Trophoblast cell (in vitro differentiated cells and primary cell): ENCODE measurements around the gene WNK1.

Experiments used
- DNase-seq, 2 donors: peaks; one replicate each; pipeline ENCODE4 v3.0.0-alpha.2; 2016
- H2AFZ ChIP-seq: 2 replicates; pipeline ENCODE4 v1.6.1; 2013; ENCODE audit warnings: low read length, moderate library complexity, mild to moderate bottlenecking; ENCODE audit not compliant: insufficient read depth, poor library complexity
- H2AK5ac ChIP-seq: 2 replicates; pipeline ENCODE4 v1.6.1; 2013; ENCODE audit warnings: mild to moderate bottlenecking, low read length
- H2BK120ac ChIP-seq: 2 replicates; pipeline ENCODE4 v1.6.1; 2013; ENCODE audit warnings: low read length, mild to moderate bottlenecking, moderate library complexity; ENCODE audit not compliant: insufficient read depth, poor library complexity
- H2BK12ac ChIP-seq: 2 replicates; pipeline ENCODE4 v1.6.1; 2013; ENCODE audit warnings: mild to moderate bottlenecking, low read length, moderate library complexity
- H2BK5ac ChIP-seq: 2 replicates; pipeline ENCODE4 v1.6.1; 2013; ENCODE audit warnings: low read length, low read depth, moderate library complexity, mild to moderate bottlenecking; ENCODE audit not compliant: poor library complexity
- H3K14ac ChIP-seq: 2 replicates; pipeline ENCODE4 v1.6.1; 2013; ENCODE audit warnings: mild to moderate bottlenecking, low read length
- H3K18ac ChIP-seq: 2 replicates; pipeline ENCODE4 v1.6.1; 2013; ENCODE audit warnings: mild to moderate bottlenecking, low read length
- H3K23ac ChIP-seq: 2 replicates; pipeline ENCODE4 v1.6.1; 2013; ENCODE audit warnings: low read length
- H3K27ac ChIP-seq: 2 replicates; pipeline ENCODE4 v1.5.1; 2013; ENCODE audit warnings: low read depth, mild to moderate bottlenecking, inconsistent platforms, low read length, moderate library complexity
- H3K27me3 ChIP-seq: 2 replicates; pipeline ENCODE4 v1.6.1; 2013; ENCODE audit warnings: inconsistent platforms, mild to moderate bottlenecking, low read length, moderate library complexity; ENCODE audit not compliant: insufficient read depth
- H3K36me3 ChIP-seq, 2 experiments: 1 replicate in 1 of 2; 2 replicates in 1 of 2; pipeline ENCODE4 v1.6.1; 2013; ENCODE audit warnings: low read length in 2 of 2, mild to moderate bottlenecking in 2 of 2, moderate library complexity in 1 of 2; ENCODE audit not compliant: insufficient read depth in 2 of 2, control insufficient read depth in 1 of 2
- H3K4ac ChIP-seq: 2 replicates; pipeline ENCODE4 v1.6.1; 2013; ENCODE audit warnings: low read depth, mild to moderate bottlenecking, low read length, moderate library complexity
- H3K4me1 ChIP-seq, 2 experiments: 1 replicate in 1 of 2; 2 replicates in 1 of 2; pipeline ENCODE4 v1.6.1; 2013; ENCODE audit warnings: low read length in 2 of 2, mild to moderate bottlenecking in 2 of 2, moderate library complexity in 1 of 2; ENCODE audit not compliant: insufficient read depth in 2 of 2, control insufficient read depth in 1 of 2
- H3K4me2 ChIP-seq: 2 replicates; pipeline ENCODE4 v1.6.1; 2013; ENCODE audit warnings: inconsistent platforms, mild to moderate bottlenecking, low read length, moderate library complexity
- H3K4me3 ChIP-seq: 2 replicates; pipeline ENCODE4 v1.5.1; 2013; ENCODE audit warnings: mild to moderate bottlenecking, low read depth, low read length, inconsistent platforms
- H3K79me1 ChIP-seq: one replicate; pipeline ENCODE4 v1.6.1; 2013; ENCODE audit warnings: low read length
- H3K79me2 ChIP-seq: 2 replicates; pipeline ENCODE4 v1.6.1; 2013; ENCODE audit warnings: low read length, mild to moderate bottlenecking; ENCODE audit not compliant: control insufficient read depth, insufficient read depth, poor library complexity
- H3K9ac ChIP-seq: 2 replicates; pipeline ENCODE4 v1.6.1; 2013; ENCODE audit warnings: mild to moderate bottlenecking, low read length
- H3K9me3 ChIP-seq: 2 replicates; pipeline ENCODE4 v1.6.1; 2013; ENCODE audit warnings: low read depth, mild to moderate bottlenecking, control low read depth, inconsistent platforms, low read length; ENCODE audit not compliant: insufficient read depth
- H4K12ac ChIP-seq: 2 replicates; pipeline ENCODE4 v1.6.1; 2013; ENCODE audit warnings: low read depth, mild to moderate bottlenecking, low read length, moderate library complexity
- H4K8ac ChIP-seq: 2 replicates; pipeline ENCODE4 v1.6.1; 2013; ENCODE audit warnings: low read depth, mild to moderate bottlenecking, low read length, moderate library complexity
- H4K91ac ChIP-seq: one replicate; pipeline ENCODE4 v1.6.1; 2013; ENCODE audit warnings: low read depth, mild to moderate bottlenecking, low read length, moderate library complexity
- WGBS: extraction: QIAGEN DNeasy Blood & Tissue Kit; methylation state at CpG from one replicate; pipeline ENCODE4 v1.1.7; 2013; ENCODE audit warnings: missing lambda C conversion rate; ENCODE audit not compliant: insufficient read length, insufficient coverage; ENCODE audit errors: extremely low coverage; 5-methylcytosine and 5-hydroxymethylcytosine counted together

WNK1 gene

DNA sequence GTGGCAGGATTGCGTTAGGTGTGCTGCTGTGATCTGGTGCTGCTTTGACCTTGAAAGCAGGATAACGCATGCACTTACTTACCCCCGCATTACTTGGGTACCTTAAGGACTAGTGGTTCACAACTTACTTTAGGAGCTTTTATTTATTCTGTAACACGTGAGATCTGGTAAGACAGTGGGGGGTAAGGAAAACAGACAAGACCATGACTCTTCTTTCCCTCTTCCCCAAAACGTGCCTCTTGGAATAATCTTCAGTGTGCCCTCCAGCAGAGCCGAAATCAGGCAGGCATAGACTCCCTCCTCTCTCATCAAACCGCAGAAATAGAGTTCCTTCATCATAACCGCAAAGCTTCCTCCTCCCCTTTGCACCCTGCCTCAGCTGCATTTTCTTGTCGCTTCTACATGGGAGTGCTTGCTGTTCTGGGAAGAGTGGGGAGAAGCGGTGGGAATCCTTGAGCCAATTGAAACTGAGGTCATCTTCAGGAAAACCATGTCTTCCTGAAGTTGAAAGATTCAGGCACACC is 153.7 kb downstream of the WNK1 start:
- Histone ChIP-seq H3K14ac (no peak overlapping the region), H2BK120ac (no peak overlapping the region), H2BK12ac (no peak overlapping the region), H3K79me2 (no peaks in the 10 kb centered on the region), H3K4me3 (no peak overlapping the region), H3K9me3 (no peaks in the 10 kb centered on the region), H3K9ac (no peak overlapping the region), H3K27me3 (no peaks in the 10 kb centered on the region), H3K4me2 (no peak overlapping the region), H2BK5ac (no peak overlapping the region), H3K23ac (no peak overlapping the region), H3K4me1 (no peaks in the 10 kb centered on the region), H3K36me3 (peaks cover 23 to 60% of the 10 kb centered on the region in 2 experiments), H2AFZ (no peak overlapping the region), H3K79me1 (no peaks in the 10 kb centered on the region), H3K4ac (no peak overlapping the region), H4K91ac (no peak overlapping the region), H2AK5ac (no peak overlapping the region), H3K18ac (no peak overlapping the region), H4K8ac (no peak overlapping the region), H3K27ac (no peak overlapping the region), H4K12ac (no peak overlapping the region)
- WGBS: no CpG with 5 or more reads among the region's 10 CpGs
- no peak for DNase-seq

DNA sequence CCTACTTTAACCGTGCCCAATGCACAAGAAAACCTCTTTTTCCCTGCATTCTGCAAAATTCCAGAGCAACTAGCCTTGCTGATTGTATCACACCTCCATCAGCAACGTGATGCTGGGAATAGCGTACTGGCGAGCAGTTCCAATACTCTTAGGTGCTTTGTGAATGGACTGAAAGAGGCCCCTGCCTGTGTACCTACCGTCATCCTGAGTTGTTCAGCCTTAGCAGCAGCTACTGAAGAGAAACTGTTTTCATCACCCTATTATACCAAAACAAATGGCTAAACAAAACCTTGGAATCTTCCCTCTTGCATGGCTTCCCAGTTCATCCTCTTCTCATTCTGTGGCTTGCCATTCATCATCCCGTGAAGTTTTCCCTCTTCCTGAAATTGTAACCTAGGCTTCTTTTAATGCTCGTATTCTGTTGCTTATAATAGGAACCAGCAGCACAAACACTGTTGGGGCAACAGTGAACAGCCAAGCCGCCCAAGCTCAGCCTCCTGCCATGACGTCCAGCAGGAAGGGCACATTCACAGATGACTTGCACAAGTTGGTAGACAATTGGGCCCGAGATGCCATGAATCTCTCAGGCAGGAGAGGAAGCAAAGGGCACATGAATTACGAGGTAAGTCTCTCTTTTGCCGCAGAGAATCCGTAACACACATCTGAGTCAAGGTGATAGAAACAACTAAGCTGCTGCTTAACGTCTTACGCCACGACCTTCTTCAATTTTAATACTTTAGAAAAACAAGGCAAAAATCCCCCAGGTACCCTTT is 155.2 kb downstream of the WNK1 start:
- Histone ChIP-seq H3K14ac (no peak overlapping the region), H3K4me3 (no peak overlapping the region), H4K8ac (no peak overlapping the region), H3K27me3 (no peaks in the 10 kb centered on the region), H3K9me3 (no peaks in the 10 kb centered on the region), H3K18ac (no peak overlapping the region), H4K91ac (no peak overlapping the region), H3K27ac (no peak overlapping the region), H3K23ac (no peak overlapping the region), H2AFZ (no peak overlapping the region), H3K79me2 (no peaks in the 10 kb centered on the region), H4K12ac (no peak overlapping the region), H3K9ac (no peak overlapping the region), H2BK5ac (no peak overlapping the region), H3K4me2 (no peak overlapping the region), H3K4me1 (no peaks in the 10 kb centered on the region), H2AK5ac (no peak overlapping the region), H2BK12ac (no peak overlapping the region), H3K4ac (no peak overlapping the region), H3K79me1 (no peaks in the 10 kb centered on the region), H2BK120ac (no peak overlapping the region), H3K36me3 (peaks cover 23 to 59% of the 10 kb centered on the region in 2 experiments)
- 100% methylated on average over 2 of the region's 16 CpGs for WGBS
- DNase-seq: no peak

DNA sequence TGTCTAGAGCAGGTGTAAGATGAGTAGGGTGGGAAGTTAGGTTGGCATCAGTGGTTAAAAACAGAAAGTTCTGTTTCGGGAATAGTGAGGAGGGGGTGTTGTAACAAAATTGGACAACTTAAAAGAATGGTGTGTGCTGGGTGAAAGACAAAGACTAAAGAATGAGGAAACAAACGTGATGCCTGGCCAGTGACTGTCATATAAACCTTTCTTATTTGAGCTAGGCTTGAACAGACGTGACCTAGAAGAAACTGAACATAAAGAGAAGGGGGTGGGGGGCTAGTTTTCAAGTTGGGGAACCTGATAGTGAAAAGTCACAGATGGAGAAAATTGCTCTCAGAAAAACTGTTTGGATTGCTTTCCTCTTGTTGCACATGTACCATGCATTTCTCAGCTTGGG is 157.5 kb downstream of the WNK1 start:
- Histone ChIP-seq H3K9me3 (no peaks in the 10 kb centered on the region), H3K23ac (no peak overlapping the region), H4K91ac (no peak overlapping the region), H2AFZ (no peak overlapping the region), H2BK5ac (no peak overlapping the region), H3K14ac (no peak overlapping the region), H3K79me1 (no peaks in the 10 kb centered on the region), H2BK120ac (no peak overlapping the region), H3K36me3 (peaks cover 31 to 63% of the 10 kb centered on the region in 2 experiments), H4K12ac (no peak overlapping the region), H2AK5ac (no peak overlapping the region), H3K4ac (no peak overlapping the region), H3K27ac (no peak overlapping the region), H3K4me1 (peaks cover 0 to 3% of the 10 kb centered on the region in 2 experiments), H4K8ac (no peak overlapping the region), H3K18ac (no peak overlapping the region), H3K27me3 (no peaks in the 10 kb centered on the region), H3K79me2 (no peaks in the 10 kb centered on the region), H3K4me2 (no peak overlapping the region), H3K9ac (no peak overlapping the region), H3K4me3 (no peak overlapping the region), H2BK12ac (no peak overlapping the region)
- WGBS: 100% methylated on average over 1 of the region's 3 CpGs
- no peak for DNase-seq

DNA sequence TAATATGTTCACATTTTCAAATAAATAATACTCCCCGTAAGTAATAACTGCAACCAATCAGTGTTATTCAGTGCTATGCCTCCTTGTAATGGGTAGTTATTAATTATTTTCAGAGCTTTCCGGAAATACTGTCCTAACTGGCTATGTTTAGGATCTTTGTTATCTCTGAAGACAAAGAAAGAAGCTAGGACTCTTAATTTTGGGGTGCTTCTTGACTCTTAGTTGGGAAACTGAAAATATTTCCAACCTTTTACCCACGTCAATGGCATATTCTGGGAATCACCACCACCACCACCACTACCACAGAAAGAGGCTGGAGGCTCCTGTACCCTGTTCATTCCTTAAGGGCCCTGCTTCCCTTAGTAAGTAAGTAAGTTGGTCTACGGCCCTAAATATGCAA is 158.0 kb downstream of the WNK1 start:
- H2BK120ac ChIP-seq: no peak overlapping the region
- no peak overlapping the region for H2AK5ac ChIP-seq
- H3K79me2 ChIP-seq: no peaks in the 10 kb centered on the region
- H3K27me3 ChIP-seq: no peaks in the 10 kb centered on the region
- no peak overlapping the region for H4K91ac ChIP-seq
- no peak overlapping the region for H3K4ac ChIP-seq
- WGBS: no CpG with 5 or more reads among the region's 4 CpGs
- H3K79me1 ChIP-seq: no peaks in the 10 kb centered on the region
- H3K9me3 ChIP-seq: no peaks in the 10 kb centered on the region
- H3K4me2 ChIP-seq: no peak overlapping the region
- H3K14ac ChIP-seq: no peak overlapping the region
- H2BK12ac ChIP-seq: no peak overlapping the region
- no peak overlapping the region for H4K12ac ChIP-seq
- H3K23ac ChIP-seq: no peak overlapping the region
- peaks cover 34 to 66% of the 10 kb centered on the region in 2 experiments for H3K36me3 ChIP-seq
- H2BK5ac ChIP-seq: no peak overlapping the region
- no peak overlapping the region for H2AFZ ChIP-seq
- H4K8ac ChIP-seq: no peak overlapping the region
- no peak overlapping the region for H3K27ac ChIP-seq
- DNase-seq: no peak
- no peak overlapping the region for H3K9ac ChIP-seq
- H3K18ac ChIP-seq: no peak overlapping the region
- no peak overlapping the region for H3K4me3 ChIP-seq
- H3K4me1 ChIP-seq: peaks cover 0 to 3% of the 10 kb centered on the region in 2 experiments
